22Rv1 (cell line): Measurements from ENCODE around the gene PRUNE2.

Experiments used
- CTCF ChIP-seq: fragments of 450-650 bp; IDR thresholded peaks from 2 replicates; pipeline ENCODE4 v1.5.1; 2017; ENCODE audit warnings: mild to moderate bottlenecking
- ZFX ChIP-seq: fragments of 450-650 bp; IDR thresholded peaks from 2 replicates; pipeline ENCODE4 v1.6.1; 2017; ENCODE audit warnings: antibody characterized with exemption, borderline replicate concordance

GRCh38 chr9:76873056-76873792 is 32.7 kb downstream of the PRUNE2 start:
- TF ChIP-seq CTCF (no peak), ZFX (no peak)
